Stimulated activated memory B cell treated with anti-CD40 and anti-IgM and Interleukin-4, amounts not matched to agents 10 μg/mL and 1 μg/mL and 100 μg/mL, for 72 hours (primary cell): ENCODE data around the gene DNAJB13.
A peak's percentile ranks its signal among the peaks of the same experiment; 100 is the strongest.
"Not testable (repeated sequence)": the region's sequence is repeated elsewhere in the genome, so short reads cannot be mapped to it uniquely, and the experiment has no call there.

Experiments used
- ATAC-seq: fragments of 150-1000 bp; cut with Tn5 transposase; 2 replicates; pipeline ENCODE4 v1.10.0; 2021
- H3K27ac Mint-ChIP-seq: one replicate; pipeline ENCODE4 v1.8.0; 2022; ENCODE audit warnings: mild to moderate bottlenecking, mixed read lengths
- H3K27me3 Mint-ChIP-seq: one replicate; pipeline ENCODE4 v1.8.0; 2022; ENCODE audit warnings: mixed read lengths
- H3K36me3 Mint-ChIP-seq: one replicate; pipeline ENCODE4 v1.8.0; 2022; ENCODE audit warnings: mixed read lengths
- H3K4me1 Mint-ChIP-seq: one replicate; pipeline ENCODE4 v1.8.0; 2022; ENCODE audit warnings: mixed read lengths
- H3K4me3 Mint-ChIP-seq: one replicate; pipeline ENCODE4 v1.8.0; 2022; ENCODE audit warnings: mild to moderate bottlenecking, moderate library complexity, mixed read lengths
- H3K9me3 Mint-ChIP-seq: one replicate; pipeline ENCODE4 v1.8.0; 2022; ENCODE audit warnings: mixed read lengths

The DNAJB13 gene

GRCh38 chr11:73980001-73980961, 29.5 kb downstream of the DNAJB13 start:
- peak overlapping the region; percentile 93 for H3K27ac Mint-ChIP-seq
- no peaks in the 10 kb centered on the region for H3K9me3 Mint-ChIP-seq
- ATAC-seq = peak; percentile 83
- H3K4me1 Mint-ChIP-seq = peaks cover 62% of the 10 kb centered on the region
- peak overlapping the region; percentile 100 for H3K4me3 Mint-ChIP-seq
- no peaks in the 10 kb centered on the region for H3K27me3 Mint-ChIP-seq
- H3K36me3 Mint-ChIP-seq = peaks cover 59% of the 10 kb centered on the region

- Mint-ChIP-seq H3K27ac (peak overlapping the region; percentile 93), H3K4me3 (peak overlapping the region; percentile 100), H3K9me3 (no peaks in the 10 kb centered on the region), H3K4me1 (peaks cover 52% of the 10 kb centered on the region), H3K27me3 (no peaks in the 10 kb centered on the region), H3K36me3 (peaks cover 50% of the 10 kb centered on the region)
- no peak for ATAC-seq
Measured at GRCh38 chr11:73981051-73981805, 30.4 kb downstream of the DNAJB13 start.

- Mint-ChIP-seq H3K27ac (peak within 1 kb of the TSS; percentile 93), H3K27me3 (no peaks in the 10 kb centered on the region), H3K4me1 (peaks cover 39% of the 10 kb centered on the region), H3K4me3 (peak within 1 kb of the TSS; percentile 100), H3K36me3 (peaks cover 36% of the 10 kb centered on the region), H3K9me3 (no peaks in the 10 kb centered on the region)
- peak; percentile 83 for ATAC-seq
Measured at GRCh38 chr11:73982595-73982989, 31.8 kb downstream of the DNAJB13 start, which contains the start of gene UCP2. UCP2 (minus strand) TSS chr11:73982843; CDS start chr11:73978378, 4,465 bp downstream.

- Mint-ChIP-seq H3K4me1 (peaks cover 36% of the 10 kb centered on the region), H3K36me3 (peaks cover 34% of the 10 kb centered on the region), H3K27ac (peak overlapping the region; percentile 93), H3K9me3 (no peaks in the 10 kb centered on the region), H3K27me3 (no peaks in the 10 kb centered on the region), H3K4me3 (peak overlapping the region; percentile 90)
- peak; percentile 91 for ATAC-seq
Measured at GRCh38 chr11:73982990-73983740, 32.3 kb downstream of the DNAJB13 start.

GRCh38 chr11:73983741-73984538, 33.1 kb downstream of the DNAJB13 start:
- peaks cover 31% of the 10 kb centered on the region for H3K36me3 Mint-ChIP-seq
- H3K4me3 Mint-ChIP-seq = peak overlapping the region; percentile 90
- no peaks in the 10 kb centered on the region for H3K27me3 Mint-ChIP-seq
- peak overlapping the region; percentile 93 for H3K27ac Mint-ChIP-seq
- H3K9me3 Mint-ChIP-seq = no peaks in the 10 kb centered on the region
- H3K4me1 Mint-ChIP-seq = peaks cover 29% of the 10 kb centered on the region
- ATAC-seq = no peak

- H3K4me3 Mint-ChIP-seq, H3K9me3 Mint-ChIP-seq, H3K27me3 Mint-ChIP-seq, H3K27ac Mint-ChIP-seq, ATAC-seq: not testable (repeated sequence)
- Mint-ChIP-seq H3K36me3 (peaks cover 18% of the 10 kb centered on the region), H3K4me1 (peaks cover 13% of the 10 kb centered on the region)
Measured at GRCh38 chr11:73985661-73986060, 34.8 kb downstream of the DNAJB13 start.

GRCh38 chr11:73988227-73988626, 37.4 kb downstream of the DNAJB13 start:
- no peaks in the 10 kb centered on the region for H3K27me3 Mint-ChIP-seq
- no peak overlapping the region for H3K27ac Mint-ChIP-seq
- no peak overlapping the region for H3K4me3 Mint-ChIP-seq
- no peaks in the 10 kb centered on the region for H3K9me3 Mint-ChIP-seq
- H3K36me3 Mint-ChIP-seq = no peaks in the 10 kb centered on the region
- peaks cover 33% of the 10 kb centered on the region for H3K4me1 Mint-ChIP-seq
- no peak for ATAC-seq

- H3K27me3 Mint-ChIP-seq = no peaks in the 10 kb centered on the region
- H3K9me3 Mint-ChIP-seq = no peaks in the 10 kb centered on the region
- H3K4me1 Mint-ChIP-seq = peaks cover 29% of the 10 kb centered on the region
- no peak overlapping the region for H3K4me3 Mint-ChIP-seq
- no peak for ATAC-seq
- H3K27ac Mint-ChIP-seq = no peak overlapping the region
- H3K36me3 Mint-ChIP-seq = no peaks in the 10 kb centered on the region
Measured at GRCh38 chr11:73989156-73989555, 38.3 kb downstream of the DNAJB13 start.

- no peaks in the 10 kb centered on the region for H3K9me3 Mint-ChIP-seq
- no peaks in the 10 kb centered on the region for H3K27me3 Mint-ChIP-seq
- H3K4me1 Mint-ChIP-seq = peaks cover 41% of the 10 kb centered on the region
- H3K4me3 Mint-ChIP-seq = no peak overlapping the region
- no peak overlapping the region for H3K27ac Mint-ChIP-seq
- no peak for ATAC-seq
- H3K36me3 Mint-ChIP-seq = no peaks in the 10 kb centered on the region
Measured at GRCh38 chr11:73990730-73991129, 39.9 kb downstream of the DNAJB13 start.

- Mint-ChIP-seq H3K27ac (peak overlapping the region; percentile 84), H3K4me1 (peaks cover 49% of the 10 kb centered on the region), H3K9me3 (no peaks in the 10 kb centered on the region), H3K36me3 (no peaks in the 10 kb centered on the region), H3K27me3 (no peaks in the 10 kb centered on the region), H3K4me3 (peak overlapping the region; percentile 52)
- peak; percentile 83 for ATAC-seq
Measured at GRCh38 chr11:73991471-73992006, 40.7 kb downstream of the DNAJB13 start.

GRCh38 chr11:73995247-73995646, 44.4 kb downstream of the DNAJB13 start:
- Mint-ChIP-seq H3K4me1 (peaks cover 79% of the 10 kb centered on the region), H3K36me3 (no peaks in the 10 kb centered on the region), H3K27ac (peak overlapping the region; percentile 91), H3K9me3 (no peaks in the 10 kb centered on the region), H3K27me3 (no peaks in the 10 kb centered on the region), H3K4me3 (peak overlapping the region; percentile 39)
- ATAC-seq = peak; percentile 84

GRCh38 chr11:73995731-73996130, 44.9 kb downstream of the DNAJB13 start:
- Mint-ChIP-seq H3K4me3 (peak overlapping the region; percentile 39), H3K27me3 (no peaks in the 10 kb centered on the region), H3K9me3 (no peaks in the 10 kb centered on the region), H3K27ac (peak overlapping the region; percentile 91), H3K36me3 (peaks cover 1% of the 10 kb centered on the region), H3K4me1 (peaks cover 78% of the 10 kb centered on the region)
- ATAC-seq = peak; percentile 70

GRCh38 chr11:73996161-73996747, 45.4 kb downstream of the DNAJB13 start:
- H3K4me3 Mint-ChIP-seq = no peak overlapping the region
- ATAC-seq = no peak
- H3K27ac Mint-ChIP-seq = peak overlapping the region; percentile 91
- H3K27me3 Mint-ChIP-seq = no peaks in the 10 kb centered on the region
- no peaks in the 10 kb centered on the region for H3K9me3 Mint-ChIP-seq
- peaks cover 73% of the 10 kb centered on the region for H3K4me1 Mint-ChIP-seq
- H3K36me3 Mint-ChIP-seq = peaks cover 6% of the 10 kb centered on the region
